ENCODE data around the gene ENOX1. TPM values are rescaled to one million over a fixed set of nuclear protein-coding genes. Genes with fewer than 3 reads are reported as not detected.

ENOX1 gene
- total RNA-seq, 1 donor from 2014 or later: 0.60 TPM

GRCh38 chr13:43611281-43612273 is 175.2 kb downstream of the ENOX1 start:
- no peaks in the 10 kb centered on the region for H3K9me3 ChIP-seq (replicated peaks)
- no peak for DNase-seq
- H3K27ac ChIP-seq (replicated peaks): peak overlapping the region; percentile 37
- H3K4me3 ChIP-seq: no peak overlapping the region
- H3K36me3 ChIP-seq: no peaks in the 10 kb centered on the region
- no peaks in the 10 kb centered on the region for H3K27me3 ChIP-seq (ENCODE audit: low read depth)
- intact Hi-C loops (cut with micrococcal nuclease): no loop called here
- H3K4me1 ChIP-seq: peaks cover 50% of the 10 kb centered on the region
- no peak for TF ChIP-seq CTCF (IDR thresholded peaks at IDR 0.05; ENCODE audit: borderline replicate concordance)

- Histone ChIP-seq H3K9me3 (replicated peaks) (peaks cover 19% of the 10 kb centered on the region), H3K36me3 (peaks cover 5% of the 10 kb centered on the region), H3K4me3 (no peak overlapping the region), H3K27ac (replicated peaks) (peak overlapping the region; percentile 36), H3K4me1 (peaks cover 44% of the 10 kb centered on the region), H3K27me3 (ENCODE audit: low read depth) (no peaks in the 10 kb centered on the region)
- DNase-seq: no peak
- no peak for TF ChIP-seq CTCF (IDR thresholded peaks at IDR 0.05; ENCODE audit: borderline replicate concordance)
- intact Hi-C loops (cut with micrococcal nuclease): no loop called here
These were observed 178.2 kb downstream of the ENOX1 start for GRCh38 chr13:43608400-43609137.

- Histone ChIP-seq H3K9me3 (replicated peaks) (peaks cover 6% of the 10 kb centered on the region), H3K27ac (replicated peaks) (no peak overlapping the region), H3K27me3 (ENCODE audit: low read depth) (no peaks in the 10 kb centered on the region), H3K4me3 (no peak overlapping the region), H3K4me1 (no peaks in the 10 kb centered on the region), H3K36me3 (peaks cover 8% of the 10 kb centered on the region)
- intact Hi-C loops (cut with micrococcal nuclease): no loop called here
- no peak for TF ChIP-seq CTCF (IDR thresholded peaks at IDR 0.05; ENCODE audit: borderline replicate concordance)
- DNase-seq: no peak
These were observed 189.2 kb downstream of the ENOX1 start for GRCh38 chr13:43597599-43597945.

GRCh38 chr13:43596924-43597598 is 189.7 kb downstream of the ENOX1 start:
- H3K27me3 ChIP-seq (ENCODE audit: low read depth): no peaks in the 10 kb centered on the region
- H3K36me3 ChIP-seq: peaks cover 8% of the 10 kb centered on the region
- no peak overlapping the region for H3K4me3 ChIP-seq
- intact Hi-C loops (cut with micrococcal nuclease): no loop called here
- no peak overlapping the region for H3K27ac ChIP-seq (replicated peaks)
- H3K9me3 ChIP-seq (replicated peaks): peaks cover 6% of the 10 kb centered on the region
- no peaks in the 10 kb centered on the region for H3K4me1 ChIP-seq
- no peak for TF ChIP-seq CTCF (IDR thresholded peaks at IDR 0.05; ENCODE audit: borderline replicate concordance)
- DNase-seq: no peak

GRCh38 chr13:43596006-43596405 is 190.8 kb downstream of the ENOX1 start:
- intact Hi-C loops (cut with micrococcal nuclease): no loop called here

More at GRCh38 chr13:43596006-43596405, 190.8 kb downstream of the ENOX1 start:
- Histone ChIP-seq H3K4me1 (no peaks in the 10 kb centered on the region), H3K36me3 (peaks cover 8% of the 10 kb centered on the region), H3K27me3 (ENCODE audit: low read depth) (no peaks in the 10 kb centered on the region), H3K9me3 (replicated peaks) (peaks cover 3% of the 10 kb centered on the region), H3K27ac (replicated peaks) (no peak overlapping the region), H3K4me3 (no peak overlapping the region)
- no peak for DNase-seq
- TF ChIP-seq CTCF (IDR thresholded peaks at IDR 0.05; ENCODE audit: borderline replicate concordance): no peak
